CD4-positive, alpha-beta T cell treated with Interleukin-4 for 1 hour (primary cell): ENCODE results near the gene AARS1.
"Not testable (repeated sequence)": the region's sequence is repeated elsewhere in the genome, so short reads cannot be mapped to it uniquely, and the experiment has no call there.

Source experiments
- DNase-seq, 2 donors: peaks; one replicate each; pipeline ENCODE4 v3.0.0-alpha.2; 2020 to 2022

Gene AARS1

DNA sequence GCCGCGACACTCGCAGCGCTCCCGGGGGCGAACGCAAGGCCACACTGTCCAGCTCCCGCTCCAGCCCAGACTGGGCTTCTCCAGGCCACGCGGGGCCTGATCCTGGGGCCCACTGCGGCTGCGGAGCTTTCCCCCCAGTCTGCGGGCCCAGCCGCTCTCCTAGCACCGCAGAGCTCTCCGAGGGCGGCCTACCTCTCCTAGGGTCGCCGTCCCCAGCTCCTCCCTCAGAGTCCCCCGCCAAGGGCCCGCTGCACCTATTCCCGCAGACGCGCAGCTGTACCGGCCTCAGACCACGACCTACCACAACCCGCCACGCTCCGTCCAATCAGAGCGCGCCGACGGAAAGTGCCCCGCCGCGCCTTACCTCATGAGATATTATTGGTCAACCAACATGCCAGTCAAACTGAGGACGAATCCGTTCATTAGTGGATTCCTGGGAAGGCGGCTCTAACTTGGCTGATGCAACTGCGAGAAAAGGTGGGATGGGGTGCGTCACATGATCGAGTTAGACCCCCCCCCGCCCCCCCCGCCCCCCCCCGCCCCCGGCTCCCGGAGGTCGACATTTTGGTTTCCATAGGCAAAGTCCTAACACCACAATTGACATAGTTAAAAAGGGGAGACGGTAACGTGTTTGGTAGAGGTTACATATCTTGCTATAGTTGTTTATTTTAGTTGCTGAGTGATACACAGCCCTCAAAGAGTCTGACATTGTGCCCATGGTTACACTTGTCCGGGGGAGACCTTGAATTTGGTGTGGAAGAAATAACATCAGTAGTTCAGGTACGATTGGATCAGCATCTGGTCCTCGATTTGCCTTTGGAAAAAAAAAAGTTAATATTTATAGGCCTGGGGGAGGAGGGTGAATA, at the start of gene AARS1:
AARS1 (minus strand) TSS at position 278 of the 866 bp plus-strand sequence. CDS start 6,743 bp downstream, outside the sequence.
- DNase-seq, result peak; percentile 98 to 99

DNA sequence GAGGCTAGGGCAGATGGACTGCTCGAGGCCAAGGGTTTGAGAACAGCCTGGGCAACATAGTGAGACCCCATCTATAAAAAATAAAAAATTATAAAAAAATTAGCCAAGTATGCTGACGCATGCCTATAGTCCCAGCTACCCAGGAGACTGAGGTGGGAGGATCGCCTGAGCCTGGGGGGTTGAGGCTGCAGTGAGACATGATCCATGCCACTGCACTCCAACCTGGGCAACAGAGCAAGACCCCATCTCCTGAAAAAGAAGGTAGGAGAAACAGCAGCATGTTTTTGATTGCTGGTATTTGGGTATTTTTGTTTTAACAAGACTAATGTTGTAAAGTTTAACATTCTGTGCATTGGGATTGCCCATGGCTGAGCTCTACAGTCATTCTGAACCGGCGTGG, 48.5 kb upstream of the AARS1 start:
- no peak for DNase-seq

DNA sequence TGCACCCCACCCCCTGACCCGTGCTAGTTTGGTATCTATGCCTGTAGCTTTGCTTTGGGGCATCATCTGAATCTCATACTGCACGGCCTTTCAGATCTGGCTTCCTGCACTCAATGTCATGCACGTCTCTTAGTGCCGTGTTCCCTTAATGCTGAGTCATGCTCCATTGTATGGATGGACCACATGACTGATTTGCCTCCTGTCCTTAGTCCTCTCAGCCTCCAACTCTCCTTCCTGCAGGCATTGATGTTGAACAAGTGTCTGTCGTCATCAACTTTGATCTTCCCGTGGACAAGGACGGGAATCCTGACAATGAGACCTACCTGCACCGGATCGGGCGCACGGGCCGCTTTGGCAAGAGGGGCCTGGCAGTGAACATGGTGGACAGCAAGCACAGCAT, 43.4 kb upstream of the AARS1 start:
- DNase-seq, result not testable (repeated sequence)

DNA sequence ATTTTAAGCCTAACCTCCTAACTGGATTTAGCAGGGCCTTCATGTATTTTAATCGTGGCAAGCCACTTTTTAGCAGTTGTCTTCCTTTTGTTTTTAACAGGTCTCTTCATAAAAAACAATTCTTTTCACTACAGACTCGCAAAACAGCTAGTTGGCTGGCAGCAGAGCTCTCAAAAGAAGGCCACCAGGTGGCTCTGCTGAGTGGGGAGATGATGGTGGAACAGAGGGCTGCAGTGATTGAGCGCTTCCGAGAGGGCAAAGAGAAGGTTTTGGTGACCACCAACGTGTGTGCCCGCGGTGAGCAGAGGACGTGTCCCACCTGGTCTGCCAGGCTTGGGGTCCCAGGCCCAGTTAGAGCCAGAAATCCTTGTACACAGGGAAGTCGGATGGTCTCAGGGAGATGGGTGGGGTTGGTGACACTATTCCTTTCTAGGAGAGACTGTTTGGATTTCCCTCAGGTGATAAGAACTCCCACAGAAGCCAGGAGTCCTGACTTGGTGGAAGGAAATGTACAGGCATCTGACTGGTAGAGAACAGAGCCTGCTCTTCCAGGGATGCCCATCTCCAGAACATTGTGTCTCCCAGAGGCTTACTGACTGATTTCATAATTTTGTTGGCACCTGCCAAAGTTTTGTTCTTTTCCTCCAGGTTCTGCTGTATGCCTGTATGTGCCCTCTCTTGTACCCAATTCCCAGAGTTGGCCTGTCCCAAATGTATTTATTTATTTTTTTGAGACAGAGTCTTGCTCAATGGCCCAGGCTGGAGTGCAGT, 42.5 kb upstream of the AARS1 start:
- DNase-seq, result peak in 1 of 2 donors; percentile 17

DNA sequence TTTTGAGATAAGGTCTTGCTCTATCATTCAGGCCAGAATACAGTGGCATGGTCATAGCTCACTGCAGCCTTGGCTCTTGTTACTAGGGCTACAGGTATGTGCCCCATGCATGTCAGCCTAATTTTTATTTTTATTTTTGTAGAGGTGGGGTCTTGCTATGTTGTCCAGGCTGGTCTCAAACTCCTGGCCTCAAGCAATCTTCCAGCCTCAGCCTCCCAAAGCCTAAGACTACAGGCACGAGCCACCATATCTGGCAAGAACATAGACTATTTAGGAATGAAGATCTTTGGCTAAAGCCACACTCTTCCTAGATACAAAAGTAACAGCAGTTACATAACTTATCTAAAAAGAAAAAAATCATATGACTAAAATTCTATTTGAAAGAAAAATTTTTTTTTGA, 41.8 kb upstream of the AARS1 start:
- DNase-seq, result no peak

DNA sequence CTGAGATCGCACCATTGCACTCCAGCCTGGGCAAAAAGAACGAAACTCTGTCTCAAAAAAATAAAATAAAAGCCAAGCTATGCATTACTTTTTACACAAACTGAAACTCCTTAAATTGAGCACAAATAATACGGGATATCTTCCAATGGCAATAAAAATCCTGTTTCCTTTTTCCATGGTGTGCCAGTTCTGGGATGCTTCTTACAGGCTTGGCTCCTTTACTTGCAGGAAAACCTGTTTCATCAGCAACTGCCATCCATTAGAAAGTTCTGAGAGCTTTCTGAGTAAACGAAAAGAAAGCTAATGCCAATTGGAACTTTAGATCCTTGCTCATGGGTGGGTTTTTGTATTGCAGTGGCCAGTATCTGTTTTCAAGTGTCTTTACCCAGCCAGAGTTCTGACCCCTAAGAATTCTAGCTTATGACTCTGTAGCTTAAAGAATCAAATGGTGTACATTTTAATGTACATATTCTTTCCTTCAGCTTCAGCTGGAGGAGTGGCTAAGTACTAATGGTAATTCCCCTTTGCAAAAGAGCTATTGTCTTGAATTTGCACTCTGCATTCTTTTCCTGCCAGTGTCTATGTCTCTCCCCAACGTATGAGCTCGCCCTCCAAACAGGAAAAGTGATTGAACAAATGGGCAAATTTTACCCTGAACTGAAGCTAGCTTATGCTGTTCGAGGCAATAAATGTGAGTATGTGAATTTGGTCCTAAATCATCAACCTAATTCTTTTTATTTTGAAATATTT, 35.9 kb upstream of the AARS1 start:
- no peak for DNase-seq

DNA sequence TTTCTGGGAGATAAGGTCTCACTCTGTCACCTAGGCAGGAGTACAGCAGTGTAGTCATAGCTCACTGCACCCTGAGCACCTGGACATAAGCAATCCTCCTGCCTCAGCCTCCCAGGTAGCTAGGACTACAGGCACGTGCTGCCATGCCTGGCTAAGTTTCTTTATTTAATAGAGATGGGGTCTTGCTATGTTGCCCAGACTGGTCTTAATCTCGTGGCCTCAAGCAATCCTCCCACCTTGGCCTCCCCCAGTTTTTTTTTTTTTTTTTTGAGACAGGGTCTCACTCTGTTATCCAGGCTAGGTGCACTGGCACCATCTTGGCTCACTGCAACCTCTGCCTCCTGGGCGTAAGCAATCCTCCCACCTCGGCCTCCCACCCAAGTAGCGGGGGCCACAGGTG, 30.8 kb upstream of the AARS1 start:
- no peak for DNase-seq

DNA sequence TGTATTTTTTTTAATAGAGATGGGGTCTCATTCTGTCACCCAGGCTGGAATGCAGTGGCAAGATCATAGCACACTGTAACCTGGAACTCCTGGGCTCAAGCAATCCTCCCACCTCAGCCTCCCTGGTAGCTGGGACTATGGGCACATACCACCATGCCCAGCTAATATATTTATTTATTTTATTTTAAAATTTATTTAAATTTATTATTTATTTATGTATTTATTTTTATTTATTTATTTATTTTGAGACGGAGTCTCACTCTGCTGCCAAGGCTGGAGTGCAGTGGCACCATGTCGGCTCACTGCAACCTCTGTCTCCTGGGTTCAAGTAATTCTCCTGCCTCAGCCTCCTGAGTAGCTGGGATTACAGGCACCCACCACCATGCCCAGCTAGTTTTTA, 18.4 kb upstream of the AARS1 start:
- not testable (repeated sequence) for DNase-seq

DNA sequence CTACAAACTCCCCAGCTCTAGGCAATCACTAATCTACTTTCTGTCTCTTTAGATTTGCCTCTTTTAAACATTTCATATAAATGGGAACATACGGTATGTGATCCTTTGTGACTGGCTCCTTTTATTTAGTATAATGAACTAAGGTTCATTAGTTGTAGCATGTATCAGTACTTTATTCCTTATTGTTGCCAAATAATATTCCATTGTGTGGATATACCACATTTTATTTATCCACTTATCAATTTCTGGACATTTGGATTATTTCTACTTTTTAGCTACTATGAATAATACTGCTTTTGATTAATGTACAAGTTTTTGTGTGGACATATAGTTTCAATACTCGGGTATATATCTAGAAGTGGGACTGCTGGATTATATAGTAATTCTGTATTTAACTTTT, 17.6 kb upstream of the AARS1 start:
- DNase-seq, result no peak

DNA sequence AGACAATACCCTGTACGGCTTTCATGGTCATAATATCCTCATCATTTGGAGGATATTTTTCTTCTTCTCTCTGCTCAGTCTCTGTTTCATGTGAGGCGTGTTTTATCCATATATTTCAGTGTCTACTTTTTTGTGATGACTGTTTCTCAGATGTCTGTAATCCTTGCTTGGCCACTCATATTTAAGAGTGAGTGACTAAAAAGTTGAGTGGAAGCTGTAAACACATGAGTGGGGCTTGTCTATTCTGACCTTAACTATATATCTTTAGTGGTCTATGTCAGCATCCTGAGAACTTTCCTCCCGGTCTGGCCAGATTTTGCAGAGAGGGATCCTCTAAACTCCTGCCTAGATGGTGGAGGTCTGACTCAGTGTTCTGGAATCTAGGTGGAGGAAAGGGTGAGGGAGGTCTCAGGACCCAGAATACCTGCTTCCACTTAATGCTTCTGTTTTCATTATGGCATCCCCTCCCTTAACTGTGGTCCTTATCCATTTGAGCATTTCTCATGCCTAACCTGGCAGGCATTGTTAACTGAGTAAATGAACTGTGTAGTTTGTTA, 15.7 kb upstream of the AARS1 start:
- DNase-seq, result no peak

DNA sequence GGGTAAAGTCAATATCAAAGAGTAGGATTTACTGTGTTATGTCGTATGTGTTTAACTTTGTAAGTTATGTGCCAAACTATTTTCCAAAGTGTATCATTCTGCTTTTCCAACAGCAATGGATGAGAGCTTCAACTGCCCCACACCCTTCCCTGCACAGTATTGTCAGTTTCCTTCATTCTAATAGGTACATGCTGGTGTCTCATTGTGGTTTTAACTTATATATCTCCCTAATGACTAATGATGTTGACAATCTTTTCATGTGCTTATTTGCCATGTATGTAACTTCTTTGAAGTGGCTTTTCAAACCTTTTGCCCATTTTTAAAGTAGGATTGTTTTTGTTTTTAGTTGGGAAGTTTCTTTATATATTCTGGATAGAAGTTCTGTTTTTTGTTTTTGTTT, 13.4 kb upstream of the AARS1 start:
- DNase-seq, result no peak

DNA sequence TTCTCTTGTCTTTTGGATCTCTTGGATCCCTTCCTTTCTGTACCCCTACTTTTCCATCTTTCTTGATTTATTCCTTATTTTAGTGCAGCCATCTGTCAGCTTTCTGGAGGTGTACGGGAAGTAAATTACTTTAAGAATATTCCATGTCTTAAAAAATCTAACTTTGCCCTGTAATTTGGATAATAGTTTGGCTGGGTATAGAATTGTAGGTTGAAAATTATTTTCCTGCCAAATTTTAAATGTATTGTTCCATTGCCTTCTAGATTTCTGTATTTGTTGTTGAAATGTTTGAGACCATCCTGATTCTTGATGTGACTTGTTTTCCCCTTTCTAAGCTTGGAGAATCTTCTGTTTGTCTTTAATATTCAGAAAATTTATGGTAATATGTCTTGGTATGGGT, 11.8 kb upstream of the AARS1 start:
- DNase-seq, result no peak

DNA sequence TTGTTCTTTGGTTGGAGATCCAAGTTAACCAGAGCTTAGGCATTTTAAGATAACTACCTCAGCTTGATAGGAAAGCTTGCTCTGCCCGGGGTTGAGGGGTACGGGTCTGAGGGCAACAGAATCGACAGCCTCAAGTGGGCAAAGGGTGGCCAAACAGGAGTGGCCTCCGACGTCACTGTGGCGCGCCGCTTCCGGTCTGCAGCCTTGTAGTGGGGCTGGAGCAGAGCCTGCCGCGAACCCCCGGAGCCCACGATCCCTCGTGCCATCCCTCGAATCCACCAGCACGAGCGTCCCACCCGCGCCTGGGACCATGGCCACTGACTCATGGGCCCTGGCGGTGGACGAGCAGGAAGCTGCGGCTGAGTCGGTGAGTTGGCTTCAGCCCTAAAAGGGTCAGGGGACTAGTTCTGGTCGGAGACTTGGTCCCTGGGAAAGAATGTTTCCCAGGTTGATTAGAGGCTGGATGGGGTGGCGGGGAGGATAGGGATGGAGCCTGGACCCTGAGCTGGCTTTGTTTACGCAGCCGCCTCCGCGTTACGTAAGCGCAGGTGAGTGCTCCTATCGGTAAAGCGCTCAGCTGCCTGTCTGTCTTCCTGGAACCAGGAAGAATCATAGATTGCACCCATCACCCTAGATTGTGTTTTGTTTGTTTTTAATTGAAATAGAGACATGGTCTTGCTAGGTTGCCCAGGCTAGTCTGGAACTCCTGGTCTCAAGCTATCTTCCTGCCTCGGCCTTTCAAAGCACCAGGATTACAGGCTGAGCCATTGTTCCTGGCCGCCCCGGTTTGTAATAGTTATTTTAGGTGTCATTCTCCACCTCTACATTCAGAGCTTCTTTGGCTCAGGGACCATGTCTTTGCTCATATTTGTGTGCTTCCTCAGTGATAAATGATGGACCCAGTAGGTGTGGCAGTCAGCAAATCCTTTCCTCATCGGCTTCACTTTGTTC, 10.0 kb upstream of the AARS1 start, which contains the start of gene DDX19B:
DDX19B (plus strand) TSS at position 199 of the 951 bp plus-strand sequence; CDS start at position 311, 112 bp downstream.
- peak; percentile 65 to 69 for DNase-seq

DNA sequence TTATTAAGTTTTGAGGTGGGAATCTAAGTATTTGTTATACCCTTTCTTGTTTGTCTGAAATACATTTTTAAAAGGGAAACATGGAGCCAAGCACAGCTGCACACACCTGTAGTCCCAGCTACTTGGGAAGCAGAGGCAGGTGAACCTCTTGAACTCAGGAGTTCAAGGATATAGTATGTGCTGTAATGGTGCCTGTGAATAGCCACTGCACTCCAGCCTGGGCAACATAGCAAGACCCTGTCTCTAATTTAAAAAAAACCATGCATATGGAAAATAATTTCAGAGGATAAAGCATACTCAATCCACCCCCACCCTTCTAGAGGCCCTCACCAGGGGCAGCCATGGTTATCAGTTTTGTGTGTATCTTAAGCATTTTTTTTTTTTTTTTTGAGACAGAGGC, 6.3 kb upstream of the AARS1 start:
- DNase-seq, result no peak

DNA sequence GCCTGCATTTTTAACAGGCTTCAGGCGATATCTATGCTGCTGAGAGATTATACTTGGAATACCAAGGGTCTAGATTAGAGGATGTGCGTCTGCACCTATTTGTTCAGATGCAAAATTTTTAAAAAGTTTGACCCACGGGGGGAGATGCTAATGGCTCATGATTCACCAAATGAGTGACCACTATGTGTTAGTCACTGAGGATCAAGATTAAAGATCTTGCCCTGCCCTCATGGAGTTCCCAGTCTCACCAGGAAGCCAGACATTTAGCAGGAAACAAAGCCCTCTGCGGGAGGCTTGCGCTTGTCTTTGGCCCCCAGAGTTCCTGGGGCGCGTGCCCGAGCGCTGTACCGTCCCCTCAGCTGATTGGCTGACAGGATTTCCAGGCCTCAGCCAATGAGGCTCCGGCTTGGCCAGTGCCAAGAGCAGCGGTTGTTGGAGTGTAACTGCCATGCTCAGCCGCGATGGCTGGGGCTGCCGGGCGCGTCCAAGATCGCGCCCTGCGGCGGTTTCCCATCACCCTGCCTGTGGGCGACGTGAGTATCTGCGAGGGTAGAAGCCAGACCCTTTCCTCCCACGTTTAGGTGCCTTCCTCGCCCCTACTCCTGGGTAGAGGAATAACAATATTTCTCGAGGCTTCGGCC, 5.2 kb upstream of the AARS1 start:
- DNase-seq, result no peak

DNA sequence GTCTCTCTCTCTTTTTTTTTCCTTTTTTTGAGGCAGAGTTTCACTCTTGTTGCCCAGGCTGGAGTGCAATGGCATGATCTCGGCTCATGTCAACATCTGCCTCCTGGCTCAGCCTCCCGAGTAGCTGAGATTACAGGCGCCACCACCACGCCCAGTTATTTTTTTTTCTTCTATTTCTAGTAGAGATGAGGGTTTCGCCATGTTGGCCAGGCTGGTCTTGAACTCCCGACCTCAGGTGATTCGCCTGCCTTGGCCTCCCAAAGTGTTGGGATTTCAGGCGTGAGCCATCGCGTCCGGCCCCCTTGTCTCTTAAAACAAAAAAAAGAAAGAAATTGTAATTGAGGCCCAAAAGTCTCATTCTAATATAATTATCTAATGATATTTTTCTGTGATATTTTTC, 2.8 kb upstream of the AARS1 start:
- not testable (repeated sequence) for DNase-seq

DNA sequence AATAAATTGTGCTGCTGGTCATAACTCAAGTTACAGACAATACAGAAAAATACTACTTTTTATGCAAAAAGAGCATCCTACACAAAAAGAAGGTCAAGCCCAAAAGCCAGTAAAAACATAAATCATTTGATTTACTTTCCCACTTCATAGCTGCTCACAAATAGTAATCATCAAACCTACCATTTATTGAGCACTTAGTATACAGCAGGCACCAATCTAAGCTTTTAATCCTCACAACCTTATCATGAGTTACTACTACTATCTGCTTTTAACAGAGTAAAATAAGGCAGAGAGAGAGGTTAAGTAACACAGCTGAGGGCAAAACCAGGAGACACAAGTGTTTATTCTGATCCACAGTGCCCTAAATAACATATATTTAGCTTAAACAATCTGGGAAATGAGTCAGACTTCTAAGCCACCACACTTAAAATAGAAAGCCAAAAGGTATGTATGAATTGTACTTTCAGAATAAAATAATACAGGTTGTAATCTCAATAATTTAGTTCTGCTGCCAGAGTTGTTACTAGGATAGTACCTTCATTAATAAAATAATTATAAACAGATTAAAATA, 1.7 kb upstream of the AARS1 start:
- no peak for DNase-seq

DNA sequence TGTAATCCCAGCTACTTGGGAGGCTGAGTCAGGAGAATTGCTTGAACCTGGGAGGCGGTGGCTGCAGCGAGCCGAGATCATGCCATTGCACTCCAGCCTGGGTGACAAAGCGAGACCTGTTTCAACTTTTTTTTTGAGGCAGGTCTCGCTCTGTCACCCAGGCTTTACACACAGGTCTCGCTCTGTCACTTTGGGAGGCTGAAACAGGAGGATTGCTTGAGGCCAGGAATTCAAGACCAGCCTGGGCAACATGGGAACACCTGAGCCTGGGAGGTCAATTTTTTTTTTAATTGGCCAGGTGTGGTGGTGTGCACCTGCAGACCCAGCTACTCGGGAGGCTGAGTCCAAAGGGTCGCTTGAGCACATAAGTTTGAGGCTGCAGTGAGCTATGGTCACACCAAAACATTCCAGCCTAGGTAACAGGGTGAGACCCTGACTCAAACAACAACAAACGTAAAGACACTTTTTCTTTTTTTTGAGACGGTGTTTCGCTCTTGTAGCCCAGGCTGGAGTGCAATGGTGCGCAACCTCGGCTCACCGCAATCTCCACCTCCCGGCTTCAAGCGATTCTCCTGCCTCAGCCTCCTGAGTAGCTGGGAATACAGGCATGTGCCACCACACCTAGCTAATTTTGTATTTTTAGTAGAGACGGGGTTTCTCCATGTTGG, 1.9 kb downstream of the AARS1 start:
- not testable (repeated sequence) for DNase-seq

DNA sequence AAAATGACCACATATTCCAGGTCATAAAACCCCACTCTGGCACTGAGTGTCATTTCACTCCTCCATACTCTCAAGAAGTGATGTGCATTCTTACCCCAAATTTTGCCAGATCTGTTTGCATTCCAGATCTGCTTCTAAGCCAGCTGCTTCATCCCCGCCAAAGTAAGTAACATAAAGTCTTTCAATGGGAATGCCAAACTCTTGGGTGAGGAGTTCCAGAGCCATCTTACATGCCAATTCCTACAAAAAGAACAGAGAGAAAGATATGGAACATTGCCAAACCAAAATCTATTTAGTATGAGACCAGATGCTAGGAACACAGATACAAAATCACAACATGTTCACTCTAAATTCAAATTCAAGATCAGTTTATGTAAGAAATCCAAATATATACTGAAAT, 12.9 kb downstream of the AARS1 start:
- DNase-seq, result no peak

DNA sequence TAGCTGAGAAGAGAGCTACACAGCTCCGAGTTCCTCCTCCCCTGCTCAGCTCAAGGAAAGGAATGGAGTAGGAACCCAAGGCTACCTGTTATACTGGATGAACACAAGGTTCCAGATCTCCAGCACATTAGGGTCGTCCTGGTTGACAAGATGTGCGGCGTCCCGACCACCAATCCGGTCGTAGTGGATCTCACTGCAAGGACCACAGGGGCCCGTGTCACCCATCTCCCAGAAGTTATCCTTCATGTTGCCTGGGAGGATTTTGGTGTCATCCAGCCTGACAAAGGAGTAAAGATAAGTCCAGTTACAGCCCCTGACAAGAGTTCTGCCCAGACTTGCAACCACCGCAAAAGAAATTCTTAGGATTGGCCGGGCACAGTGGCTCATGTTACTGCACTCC, 17.6 kb downstream of the AARS1 start:
- DNase-seq, result no peak
